Measurements from ENCODE around the gene CYB5B.
"Not testable (repeated sequence)": the region's sequence is repeated elsewhere in the genome, so short reads cannot be mapped to it uniquely, and the experiment has no call there.

Gene CYB5B

GRCh38 chr16:69436896-69437295, 12.5 kb downstream of the CYB5B start:
- no peak overlapping the region for H3K4me3 ChIP-seq (ENCODE audit: low read depth, low read length)
- TF ChIP-seq CTCF (IDR thresholded peaks at IDR 0.05; ENCODE audit: low read depth, low read length), result no peak

GRCh38 chr16:69438465-69438864, 14.0 kb downstream of the CYB5B start:
- TF ChIP-seq CTCF (IDR thresholded peaks at IDR 0.05; ENCODE audit: low read depth, low read length), result no peak
- H3K4me3 ChIP-seq (ENCODE audit: low read depth, low read length), result no peak overlapping the region

- TF ChIP-seq CTCF (IDR thresholded peaks at IDR 0.05; ENCODE audit: low read depth, low read length), result no peak
- H3K4me3 ChIP-seq (ENCODE audit: low read depth, low read length), result no peak overlapping the region
Measured at GRCh38 chr16:69440250-69440649, 15.8 kb downstream of the CYB5B start.

GRCh38 chr16:69441030-69441429, 16.6 kb downstream of the CYB5B start:
- H3K4me3 ChIP-seq (ENCODE audit: low read depth, low read length), result not testable (repeated sequence)

GRCh38 chr16:69443927-69444631, 19.7 kb downstream of the CYB5B start:
- peak overlapping the region; percentile 27 for H3K4me3 ChIP-seq (ENCODE audit: low read depth, low read length)
- TF ChIP-seq CTCF (IDR thresholded peaks at IDR 0.05; ENCODE audit: low read depth, low read length), result no peak

- peak overlapping the region; percentile 27 for H3K4me3 ChIP-seq (ENCODE audit: low read depth, low read length)
- TF ChIP-seq CTCF (IDR thresholded peaks at IDR 0.05; ENCODE audit: low read depth, low read length), result no peak
Measured at GRCh38 chr16:69444873-69445517, 20.6 kb downstream of the CYB5B start.

GRCh38 chr16:69448470-69449193, 24.2 kb downstream of the CYB5B start:
- no peak for TF ChIP-seq CTCF (IDR thresholded peaks at IDR 0.05; ENCODE audit: low read depth, low read length)
- no peak overlapping the region for H3K4me3 ChIP-seq (ENCODE audit: low read depth, low read length)

Measured in WI38 (cell line).